Activated naive CD4-positive, alpha-beta T cell treated with anti-CD3 and anti-CD28 coated beads, Interleukin-2, amount 50 U/mL, for 24 hours (primary cell): ENCODE results near the gene JARID2.
"Not testable (repeated sequence)": the region's sequence is repeated elsewhere in the genome, so short reads cannot be mapped to it uniquely, and the experiment has no call there.

Experiments used
- H3K27ac Mint-ChIP-seq: one replicate; pipeline ENCODE4 v1.8.0; 2021; ENCODE audit warnings: mild to moderate bottlenecking, mixed read lengths
- H3K27me3 Mint-ChIP-seq: one replicate; pipeline ENCODE4 v1.8.0; 2021; ENCODE audit warnings: mixed read lengths
- H3K36me3 Mint-ChIP-seq: one replicate; pipeline ENCODE4 v1.8.0; 2021; ENCODE audit warnings: mixed read lengths
- H3K4me1 Mint-ChIP-seq: one replicate; pipeline ENCODE4 v1.8.0; 2021; ENCODE audit warnings: mixed read lengths
- H3K4me3 Mint-ChIP-seq: one replicate; pipeline ENCODE4 v1.8.0; 2021; ENCODE audit warnings: mild to moderate bottlenecking, mixed read lengths
- H3K9me3 Mint-ChIP-seq: one replicate; pipeline ENCODE4 v1.8.0; 2021; ENCODE audit warnings: mixed read lengths

The JARID2 gene

DNA sequence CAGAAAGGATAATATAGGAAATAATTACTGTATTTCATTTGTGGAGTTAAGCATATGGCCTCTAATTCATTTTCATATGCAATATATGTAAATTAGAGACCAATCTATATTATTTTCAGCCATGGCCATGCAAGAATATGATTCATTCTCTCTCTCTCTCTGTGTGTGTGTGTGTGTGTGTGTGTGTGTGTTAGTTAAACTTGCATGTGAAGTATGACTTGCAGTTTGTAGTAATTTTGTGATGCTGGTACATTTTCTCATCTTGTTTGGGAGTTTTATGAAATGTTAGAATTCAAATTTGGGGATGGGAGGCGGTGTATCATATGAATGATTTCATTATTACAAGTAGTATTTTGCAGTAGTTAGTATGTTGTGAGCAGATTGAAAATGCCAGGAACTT, 74.8 kb downstream of the JARID2 start:
- peak overlapping the region; percentile 93 for H3K27ac Mint-ChIP-seq
- no peaks in the 10 kb centered on the region for H3K27me3 Mint-ChIP-seq
- peaks cover 90% of the 10 kb centered on the region for H3K4me1 Mint-ChIP-seq
- peak overlapping the region; percentile 33 for H3K4me3 Mint-ChIP-seq
- peaks cover 6% of the 10 kb centered on the region for H3K36me3 Mint-ChIP-seq
- H3K9me3 Mint-ChIP-seq = no peaks in the 10 kb centered on the region

DNA sequence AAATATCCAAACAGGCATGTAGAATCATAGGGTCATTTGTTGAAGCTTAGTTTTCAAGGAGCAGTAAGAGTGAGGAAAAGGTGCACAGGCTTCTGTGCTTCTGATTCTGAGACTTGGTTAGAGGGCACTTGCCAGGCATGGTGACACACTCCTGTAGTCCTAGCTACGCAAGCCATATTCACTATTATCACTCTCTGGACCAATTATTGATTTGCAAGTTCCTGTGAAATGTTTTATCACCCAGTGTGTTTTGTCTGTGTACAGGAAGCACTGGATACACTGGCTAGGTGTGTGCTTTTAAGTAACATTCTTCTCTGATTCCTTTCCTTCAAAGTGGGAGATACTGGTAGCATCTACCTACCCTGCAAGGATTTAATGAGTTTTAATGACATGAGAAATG, 76.3 kb downstream of the JARID2 start:
- peaks cover 6% of the 10 kb centered on the region for H3K36me3 Mint-ChIP-seq
- H3K27me3 Mint-ChIP-seq = no peaks in the 10 kb centered on the region
- no peaks in the 10 kb centered on the region for H3K9me3 Mint-ChIP-seq
- peaks cover 90% of the 10 kb centered on the region for H3K4me1 Mint-ChIP-seq
- H3K4me3 Mint-ChIP-seq = peak overlapping the region; percentile 11
- peak overlapping the region; percentile 51 for H3K27ac Mint-ChIP-seq

DNA sequence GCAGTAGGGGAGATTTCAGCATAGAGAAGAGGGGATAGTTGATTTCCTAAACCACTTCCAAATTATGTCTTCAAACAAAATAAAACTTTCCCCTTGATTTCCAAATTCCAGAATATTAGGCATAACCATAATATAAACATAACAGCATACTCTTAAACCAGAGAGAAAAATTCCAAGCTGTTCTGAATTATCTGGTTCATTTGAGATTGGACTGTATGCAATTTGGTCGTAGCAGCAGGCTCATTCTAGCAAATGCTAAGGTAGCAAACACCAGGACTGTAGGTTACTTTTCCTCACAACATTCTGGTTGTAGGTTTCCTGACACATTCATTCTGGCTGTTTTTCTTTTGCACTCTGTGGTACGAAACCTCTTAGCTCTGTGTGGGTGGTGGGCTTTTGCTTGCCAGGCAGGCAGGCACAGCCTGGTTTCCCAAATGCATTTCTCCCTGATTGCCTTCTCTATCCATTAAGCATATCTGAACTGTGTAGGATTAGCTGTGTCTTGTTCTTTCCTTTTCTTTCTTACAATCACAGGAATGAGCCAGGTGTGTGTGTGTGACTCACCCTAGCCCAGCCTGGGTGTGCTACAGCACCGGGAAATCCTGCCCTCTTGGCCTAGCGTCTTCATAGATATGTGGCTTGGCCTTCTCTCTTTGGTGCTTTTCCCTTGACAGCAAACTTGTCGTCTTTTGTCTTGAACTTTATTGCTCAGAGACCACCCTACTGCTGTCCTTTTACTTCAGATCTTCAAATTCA, 77.1 kb downstream of the JARID2 start:
- Mint-ChIP-seq H3K36me3 (peaks cover 8% of the 10 kb centered on the region), H3K27ac (peak overlapping the region; percentile 85), H3K27me3 (no peaks in the 10 kb centered on the region), H3K4me1 (peaks cover 90% of the 10 kb centered on the region), H3K4me3 (peak overlapping the region; percentile 26), H3K9me3 (no peaks in the 10 kb centered on the region)

DNA sequence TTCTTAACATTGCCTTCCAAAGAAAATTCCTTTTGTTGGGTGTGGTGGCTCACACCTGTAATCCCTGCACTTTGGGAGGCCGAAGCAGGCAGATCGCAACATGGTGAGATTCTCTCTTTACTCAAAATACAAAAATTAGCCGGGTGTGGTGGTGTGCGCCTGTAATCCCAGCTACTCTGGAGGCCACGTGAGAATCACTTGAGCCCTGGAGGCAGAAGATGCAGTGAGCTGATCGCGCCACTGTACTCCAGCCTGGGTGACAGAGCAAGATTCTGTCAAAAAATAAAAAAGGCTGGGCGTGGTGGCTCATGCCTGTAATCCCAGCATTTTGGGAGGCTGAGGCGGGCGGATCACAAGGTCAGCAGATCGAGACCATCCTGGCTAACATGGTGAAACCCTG, 77.7 kb downstream of the JARID2 start:
- Mint-ChIP-seq H3K4me1 (peaks cover 90% of the 10 kb centered on the region), H3K27ac (peak overlapping the region; percentile 85)
- not testable (repeated sequence) for H3K36me3 Mint-ChIP-seq

DNA sequence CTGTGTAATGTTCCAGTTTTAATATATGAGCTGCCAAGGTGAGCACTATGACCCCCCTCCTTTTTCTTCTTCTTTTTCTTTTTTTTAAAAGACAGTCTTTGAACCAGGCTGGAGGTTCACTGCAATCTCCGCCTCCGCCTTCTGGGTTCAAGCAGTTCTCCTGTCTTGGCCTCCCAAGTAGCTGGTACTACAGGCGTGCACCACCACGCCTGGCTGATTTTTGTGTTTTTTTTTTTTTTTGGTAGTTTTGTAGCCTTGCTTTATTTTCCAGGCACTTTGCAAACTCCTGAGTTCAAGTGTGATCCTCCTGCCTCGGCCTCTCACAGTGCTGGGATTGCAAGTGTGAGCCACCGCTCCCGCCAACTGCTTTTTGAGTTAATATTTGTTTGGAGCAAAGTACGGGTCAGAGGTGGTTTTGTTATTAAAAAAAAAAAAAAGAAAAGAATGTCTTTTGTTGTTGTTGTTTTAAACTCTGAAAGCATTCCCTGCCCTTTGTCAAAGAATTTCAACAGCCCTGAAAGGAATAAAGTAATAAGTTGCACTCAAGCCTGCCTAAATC, 78.6 kb downstream of the JARID2 start:
- H3K9me3 Mint-ChIP-seq = no peaks in the 10 kb centered on the region
- H3K27me3 Mint-ChIP-seq = no peaks in the 10 kb centered on the region
- H3K4me1 Mint-ChIP-seq = peaks cover 90% of the 10 kb centered on the region
- H3K27ac Mint-ChIP-seq = no peak overlapping the region
- no peak overlapping the region for H3K4me3 Mint-ChIP-seq
- peaks cover 6% of the 10 kb centered on the region for H3K36me3 Mint-ChIP-seq

More for the DNA sequence above, 77.7 kb downstream of the JARID2 start:
- H3K9me3 Mint-ChIP-seq, H3K27me3 Mint-ChIP-seq: not testable (repeated sequence)
- peak overlapping the region; percentile 26 for H3K4me3 Mint-ChIP-seq

DNA sequence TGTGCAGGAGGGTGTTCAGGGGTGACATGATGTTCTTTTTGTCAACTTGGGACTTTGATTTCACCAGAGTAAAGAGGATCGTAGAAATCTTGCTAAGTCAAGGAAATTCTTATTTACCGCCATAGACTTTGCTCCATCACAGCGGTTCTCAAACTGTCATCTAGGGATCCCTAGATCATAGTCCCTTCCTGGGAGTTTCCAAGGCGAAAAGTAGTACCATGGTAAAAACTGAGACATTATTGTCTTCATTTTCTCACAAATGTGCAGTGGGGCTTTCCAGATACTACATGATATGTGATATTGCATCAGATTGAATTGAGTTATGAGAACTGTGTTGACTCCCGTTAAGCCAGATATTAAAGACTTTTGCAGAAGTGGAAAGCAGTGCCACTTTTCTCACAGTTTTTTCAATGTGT, 79.7 kb downstream of the JARID2 start:
- H3K27ac Mint-ChIP-seq = peak overlapping the region; percentile 82
- H3K27me3 Mint-ChIP-seq = no peaks in the 10 kb centered on the region
- H3K36me3 Mint-ChIP-seq = peaks cover 5% of the 10 kb centered on the region
- no peaks in the 10 kb centered on the region for H3K9me3 Mint-ChIP-seq
- no peak overlapping the region for H3K4me3 Mint-ChIP-seq
- peaks cover 90% of the 10 kb centered on the region for H3K4me1 Mint-ChIP-seq

DNA sequence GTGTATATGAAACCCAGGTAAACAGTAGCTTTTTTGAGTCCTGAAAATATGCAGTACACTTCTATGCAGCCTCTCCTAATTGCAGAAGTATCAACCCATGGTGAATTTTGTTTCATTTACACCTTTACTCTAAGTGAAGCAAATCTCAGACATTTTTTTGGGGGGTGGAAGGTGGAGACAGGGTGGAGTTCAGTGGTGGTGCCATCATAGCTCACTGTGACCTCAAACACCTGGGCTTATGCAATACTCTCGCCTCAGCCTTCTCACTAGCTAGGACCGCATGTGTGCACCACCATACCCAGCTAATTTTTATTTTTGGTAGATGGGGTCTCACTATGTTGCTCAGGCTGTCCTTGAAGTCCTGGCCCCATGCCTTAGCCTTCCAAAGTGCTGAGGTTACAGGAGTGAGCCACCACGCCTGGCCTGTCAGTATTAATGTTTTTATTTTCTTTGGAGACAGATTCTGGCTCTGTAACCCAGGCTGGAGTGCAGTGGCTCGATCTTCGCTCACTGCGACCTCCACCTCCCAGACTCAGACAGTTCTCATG, 80.3 kb downstream of the JARID2 start:
- Mint-ChIP-seq H3K4me1 (peaks cover 90% of the 10 kb centered on the region), H3K36me3 (peaks cover 5% of the 10 kb centered on the region), H3K27me3 (no peaks in the 10 kb centered on the region), H3K27ac (peak overlapping the region; percentile 23), H3K9me3 (no peaks in the 10 kb centered on the region), H3K4me3 (no peak overlapping the region)

DNA sequence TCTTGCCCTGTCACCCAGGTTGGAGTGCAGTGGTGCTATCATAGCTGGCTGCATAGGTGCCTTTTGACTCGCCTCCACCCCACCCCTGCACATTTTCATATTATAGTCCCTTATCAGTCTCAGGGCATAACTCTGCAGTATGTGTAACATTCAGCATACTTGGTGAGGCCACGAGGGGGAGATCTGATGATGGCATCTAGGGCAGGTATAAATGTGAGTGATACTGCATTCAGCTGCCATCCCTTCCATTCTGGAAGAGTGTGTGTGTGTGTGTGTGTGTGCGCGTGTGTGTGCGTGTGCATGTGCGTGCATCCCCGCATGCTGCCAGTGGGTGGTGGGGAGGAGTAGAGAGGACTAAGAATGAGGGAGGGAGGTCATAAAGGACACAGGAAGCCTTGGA, 81.4 kb downstream of the JARID2 start:
- peaks cover 91% of the 10 kb centered on the region for H3K4me1 Mint-ChIP-seq
- peak overlapping the region; percentile 60 for H3K27ac Mint-ChIP-seq
- peak overlapping the region; percentile 47 for H3K4me3 Mint-ChIP-seq
- no peaks in the 10 kb centered on the region for H3K27me3 Mint-ChIP-seq
- peaks cover 5% of the 10 kb centered on the region for H3K36me3 Mint-ChIP-seq
- H3K9me3 Mint-ChIP-seq = no peaks in the 10 kb centered on the region

DNA sequence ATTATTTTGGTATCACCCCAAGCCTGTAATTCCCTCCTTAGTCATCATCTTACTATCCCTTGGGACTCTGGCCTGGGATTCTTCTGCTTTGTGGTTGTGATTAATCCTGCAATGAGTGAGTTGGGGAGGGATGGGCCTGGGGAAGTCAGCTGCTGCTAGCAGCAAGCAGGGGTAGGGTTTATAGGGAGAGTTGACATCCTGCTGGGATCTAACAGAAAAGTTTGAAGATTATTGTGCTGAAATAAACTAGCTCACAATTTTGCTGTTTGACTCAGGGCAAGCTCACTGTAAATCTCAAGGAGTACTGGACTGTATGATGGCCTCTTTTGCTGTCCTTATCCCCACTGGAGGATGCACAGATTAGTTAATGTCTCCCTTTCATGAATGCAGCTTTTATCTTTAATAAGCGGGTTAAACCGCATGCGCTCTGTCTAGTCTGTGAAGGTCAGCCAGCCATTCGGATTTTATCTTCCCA, 83.4 kb downstream of the JARID2 start:
- peak overlapping the region; percentile 79 for H3K27ac Mint-ChIP-seq

DNA sequence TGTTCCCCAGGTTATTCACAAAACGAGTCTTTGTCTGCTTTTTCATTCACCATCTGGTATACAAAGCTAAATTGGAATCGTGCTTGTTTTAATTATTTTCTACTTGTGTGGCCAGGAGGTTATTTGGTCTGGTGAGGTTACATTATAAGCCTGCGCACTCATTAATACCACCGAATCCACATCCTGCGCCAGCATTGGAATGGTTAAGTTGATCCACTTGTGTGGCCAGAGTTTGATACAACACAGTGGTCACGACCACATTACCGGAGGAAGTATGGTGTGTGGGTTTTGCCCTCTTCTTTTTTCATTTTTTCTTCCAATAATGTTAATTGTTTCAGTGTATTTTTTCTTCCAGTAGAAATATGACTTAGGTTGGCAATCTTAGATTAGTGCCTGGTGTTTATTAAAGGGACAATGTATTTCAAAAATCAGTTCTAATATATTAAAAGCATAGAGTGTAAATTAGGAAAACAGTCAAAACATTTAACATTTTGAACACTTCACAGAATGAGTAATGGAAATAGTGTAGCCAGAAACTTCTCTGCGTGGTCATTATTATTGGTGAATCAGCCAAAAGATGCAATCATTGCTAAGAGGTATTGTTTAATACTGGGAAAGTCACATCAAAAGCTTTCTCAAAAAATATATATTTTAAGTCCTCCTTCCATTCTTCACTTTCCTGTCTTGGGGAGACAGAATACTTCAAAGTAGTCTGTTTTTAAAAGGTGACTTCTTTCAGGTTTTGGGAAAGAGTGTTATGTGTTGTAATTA, 84.5 kb downstream of the JARID2 start:
- H3K4me3 Mint-ChIP-seq = peak overlapping the region; percentile 57
- H3K4me1 Mint-ChIP-seq = peaks cover 95% of the 10 kb centered on the region
- H3K9me3 Mint-ChIP-seq = no peaks in the 10 kb centered on the region
- H3K27me3 Mint-ChIP-seq = no peaks in the 10 kb centered on the region
- H3K27ac Mint-ChIP-seq = peak overlapping the region; percentile 87
- H3K36me3 Mint-ChIP-seq = peaks cover 4% of the 10 kb centered on the region

More for the DNA sequence above, 83.4 kb downstream of the JARID2 start:
- Mint-ChIP-seq H3K9me3 (no peaks in the 10 kb centered on the region), H3K4me3 (peak overlapping the region; percentile 31), H3K27me3 (no peaks in the 10 kb centered on the region), H3K4me1 (peaks cover 92% of the 10 kb centered on the region), H3K36me3 (peaks cover 4% of the 10 kb centered on the region)

DNA sequence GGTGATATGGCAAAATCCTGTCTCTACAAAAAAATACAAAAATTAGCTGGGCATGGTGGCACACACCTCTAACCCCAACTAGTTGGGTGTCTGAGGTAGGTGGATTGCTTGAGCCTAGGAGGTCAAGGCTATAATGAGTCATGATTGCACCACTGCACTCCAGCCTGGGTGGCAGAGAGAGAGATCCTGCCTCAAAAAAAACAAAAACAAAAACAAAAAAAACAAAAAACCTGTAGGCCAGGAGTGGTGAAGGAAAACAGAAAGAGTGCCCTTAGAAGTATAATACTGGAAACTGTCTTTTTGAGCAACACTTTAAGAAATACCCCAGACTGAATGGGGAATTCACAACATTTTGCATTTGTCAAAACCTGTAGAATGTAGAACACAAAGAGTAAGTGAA, 85.3 kb downstream of the JARID2 start:
- peaks cover 95% of the 10 kb centered on the region for H3K4me1 Mint-ChIP-seq
- peak overlapping the region; percentile 57 for H3K4me3 Mint-ChIP-seq
- no peaks in the 10 kb centered on the region for H3K9me3 Mint-ChIP-seq
- H3K27me3 Mint-ChIP-seq = no peaks in the 10 kb centered on the region
- peaks cover 4% of the 10 kb centered on the region for H3K36me3 Mint-ChIP-seq
- H3K27ac Mint-ChIP-seq = peak overlapping the region; percentile 87

DNA sequence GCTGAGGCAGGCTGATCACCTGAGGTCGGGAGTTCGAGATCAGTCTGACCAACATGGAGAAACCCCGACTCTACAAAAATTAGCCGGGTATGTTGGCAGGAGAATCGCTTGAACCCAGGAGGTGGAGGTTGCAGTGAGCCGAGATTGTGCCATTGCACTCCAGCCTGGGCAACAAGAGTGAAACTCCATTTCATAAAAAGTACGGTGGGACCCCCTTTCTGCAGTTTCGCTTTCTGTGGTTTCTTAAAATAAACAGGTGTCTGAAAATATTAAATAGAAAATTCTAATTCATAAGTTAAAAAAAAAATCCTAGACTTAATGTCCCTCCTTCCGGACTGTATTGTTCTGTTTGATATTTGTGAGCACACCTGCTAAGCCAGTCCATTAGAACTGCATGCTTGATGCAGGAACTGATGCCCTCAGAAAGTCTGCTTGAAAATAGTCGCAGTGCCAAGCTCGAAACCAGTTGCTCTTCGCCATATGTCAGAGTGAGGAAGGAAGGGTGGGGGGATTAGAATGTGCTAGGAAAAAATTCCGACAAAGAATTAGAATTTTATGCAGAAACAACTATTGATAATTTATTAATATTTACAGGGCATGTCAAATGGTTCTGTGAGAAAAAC, 85.9 kb downstream of the JARID2 start:
- H3K36me3 Mint-ChIP-seq = peaks cover 4% of the 10 kb centered on the region
- peak overlapping the region; percentile 87 for H3K27ac Mint-ChIP-seq
- peaks cover 93% of the 10 kb centered on the region for H3K4me1 Mint-ChIP-seq
- no peak overlapping the region for H3K4me3 Mint-ChIP-seq
- no peaks in the 10 kb centered on the region for H3K27me3 Mint-ChIP-seq
- no peaks in the 10 kb centered on the region for H3K9me3 Mint-ChIP-seq

DNA sequence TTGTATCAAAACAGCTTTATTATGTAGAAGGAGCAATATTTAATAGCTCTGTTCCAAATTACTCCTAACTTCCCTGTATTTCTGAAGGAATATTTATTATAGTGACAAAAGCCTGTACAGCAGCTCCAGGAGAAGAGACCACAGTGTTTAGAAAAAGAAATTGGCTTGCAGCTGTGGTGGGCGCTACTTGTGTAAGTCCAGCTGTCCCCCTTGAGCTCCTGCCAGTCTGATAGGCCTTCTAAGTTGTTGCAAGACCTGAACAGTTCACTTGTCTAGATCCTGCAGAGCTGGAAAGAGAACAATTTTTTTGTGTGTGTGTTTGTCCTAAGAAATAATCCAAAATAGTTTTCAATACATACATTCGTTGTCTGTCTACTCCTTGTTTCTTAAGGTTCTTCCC, 86.6 kb downstream of the JARID2 start:
- H3K27me3 Mint-ChIP-seq = no peaks in the 10 kb centered on the region
- H3K4me3 Mint-ChIP-seq = no peak overlapping the region
- H3K27ac Mint-ChIP-seq = no peak overlapping the region
- peaks cover 93% of the 10 kb centered on the region for H3K4me1 Mint-ChIP-seq
- H3K9me3 Mint-ChIP-seq = no peaks in the 10 kb centered on the region
- H3K36me3 Mint-ChIP-seq = peaks cover 2% of the 10 kb centered on the region

DNA sequence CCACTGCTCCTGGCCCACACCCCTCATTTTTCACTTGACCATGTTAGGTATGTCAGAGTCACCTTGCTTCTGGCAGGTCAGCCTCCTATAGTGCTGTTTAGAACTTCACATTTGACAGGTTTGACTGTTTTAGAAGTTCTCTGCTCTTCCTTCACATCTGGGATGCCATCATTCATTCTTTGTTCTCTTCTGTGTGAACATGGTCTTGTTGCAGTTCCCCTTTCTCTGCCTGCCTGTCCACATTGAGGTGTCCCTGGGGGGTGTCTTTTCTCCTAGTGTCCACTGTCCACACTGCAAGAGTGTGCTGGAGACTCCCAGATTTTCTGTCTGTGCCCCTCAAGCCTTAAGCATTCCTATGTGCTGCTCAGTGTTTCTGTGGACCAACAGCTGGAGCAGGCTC, 89.5 kb downstream of the JARID2 start:
- Mint-ChIP-seq H3K27me3 (no peaks in the 10 kb centered on the region), H3K4me1 (peaks cover 89% of the 10 kb centered on the region), H3K27ac (peak overlapping the region; percentile 84)

DNA sequence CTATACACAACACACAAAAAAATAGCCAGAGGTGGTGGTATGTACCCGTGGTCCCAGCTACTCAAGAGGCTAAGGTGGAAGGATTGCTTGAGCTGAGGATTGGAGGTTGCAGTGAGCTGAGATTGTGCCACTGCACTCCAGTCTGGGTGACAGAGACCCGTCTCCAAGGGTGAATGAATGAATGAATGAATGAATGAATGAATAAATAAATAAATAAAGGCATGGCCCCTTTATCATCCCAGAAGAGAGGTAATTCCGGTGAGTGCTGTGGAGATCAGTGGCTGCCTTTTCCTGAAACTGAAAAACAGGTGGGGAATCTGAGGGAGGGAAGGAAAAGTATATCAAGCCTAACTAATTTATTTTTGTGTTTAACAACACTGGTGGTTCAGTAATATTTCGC, 90.0 kb downstream of the JARID2 start:
- H3K4me3 Mint-ChIP-seq = no peak overlapping the region
- peak overlapping the region; percentile 5 for H3K27ac Mint-ChIP-seq
- peaks cover 2% of the 10 kb centered on the region for H3K36me3 Mint-ChIP-seq
- H3K27me3 Mint-ChIP-seq = no peaks in the 10 kb centered on the region
- no peaks in the 10 kb centered on the region for H3K9me3 Mint-ChIP-seq
- H3K4me1 Mint-ChIP-seq = peaks cover 89% of the 10 kb centered on the region

More for the DNA sequence above, 89.5 kb downstream of the JARID2 start:
- Mint-ChIP-seq H3K9me3 (no peaks in the 10 kb centered on the region), H3K4me3 (no peak overlapping the region), H3K36me3 (peaks cover 2% of the 10 kb centered on the region)
